Gastroesophageal sphincter (tissue), 3 donors: ENCODE results near the gene TMEM200A.

ENCODE experiments used
- CTCF ChIP-seq, 4 experiments: fragments of 200-600 bp in 2 of 4; fragments of 450-650 bp in 2 of 4; sonication (generic) in 1 of 4; IDR thresholded peaks; one replicate each; pipeline ENCODE4 v1.5.1; 2017 to 2019; ENCODE audit warnings: antibody characterized with exemption in 4 of 4, mild to moderate bottlenecking in 2 of 4, moderate library complexity in 2 of 4
- POLR2A ChIP-seq, 2 donors: fragments of 450-650 bp; IDR thresholded peaks; one replicate each; pipeline ENCODE4 v1.6.1; 2017; ENCODE audit warnings: antibody characterized with exemption in 2 of 2, mild to moderate bottlenecking in 2 of 2, moderate library complexity in 1 of 2
- POLR2AphosphoS5 ChIP-seq: sonication (generic); formaldehyde crosslinking; IDR thresholded peaks from one replicate; pipeline ENCODE4 v1.6.1; 2017; ENCODE audit warnings: antibody characterized with exemption

DNA sequence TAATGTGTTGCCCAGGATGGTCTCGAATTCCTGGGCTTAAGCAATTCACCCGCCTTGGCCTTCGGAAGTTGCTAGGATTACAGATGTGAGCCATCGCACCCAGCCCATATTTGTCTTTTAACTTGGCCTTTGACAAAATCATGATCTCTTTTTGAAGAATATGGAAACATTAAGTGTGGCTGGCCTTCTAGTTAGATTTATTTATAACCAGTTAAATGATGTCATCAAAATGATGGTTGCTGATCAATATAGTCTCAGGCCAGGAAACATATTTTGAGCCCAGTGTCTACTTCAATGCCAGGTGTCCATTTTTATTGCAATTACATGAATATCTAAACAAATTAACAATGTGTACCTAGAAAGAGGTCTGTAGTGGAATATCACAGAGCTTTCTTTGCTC lies 69.4 kb downstream of the TMEM200A start:
- TF ChIP-seq CTCF (IDR thresholded peaks at IDR 0.05) (no peak), POLR2A (IDR thresholded peaks at IDR 0.05) (no peak), POLR2AphosphoS5 (no peak)
